Amygdala (tissue), 56 donors: Measurements from ENCODE around the gene SLC35G4.
A peak's percentile ranks its signal among the peaks of the same experiment; 100 is the strongest.
"Not testable (repeated sequence)": the region's sequence is repeated elsewhere in the genome, so short reads cannot be mapped to it uniquely, and the experiment has no call there.

ENCODE experiments used
- DNase-seq, 56 donors: peaks; one replicate each; lab custom pipeline; 2025; lab: John Stamatoyannopoulos, UW

SLC35G4 gene

GRCh38 chr18:11613073-11613472, 3.7 kb downstream of the SLC35G4 start:
- DNase-seq: not testable (repeated sequence)

- DNase-seq: not testable (repeated sequence)
These were observed 4.2 kb downstream of the SLC35G4 start for GRCh38 chr18:11613611-11614010.

GRCh38 chr18:11614042-11614441, 4.6 kb downstream of the SLC35G4 start:
- not testable (repeated sequence) for DNase-seq

- not testable (repeated sequence) for DNase-seq
These were observed 5.6 kb downstream of the SLC35G4 start for GRCh38 chr18:11614981-11615380.

- DNase-seq: not testable (repeated sequence)
These were observed 37.9 kb downstream of the SLC35G4 start for GRCh38 chr18:11647310-11647709.

GRCh38 chr18:11647804-11648203, 38.4 kb downstream of the SLC35G4 start:
- not testable (repeated sequence) for DNase-seq

- DNase-seq: no peak
These were observed 40.4 kb downstream of the SLC35G4 start for GRCh38 chr18:11649839-11650238.

- no peak for DNase-seq
These were observed 42.5 kb downstream of the SLC35G4 start for GRCh38 chr18:11651899-11652298.

GRCh38 chr18:11653521-11653920, 44.1 kb downstream of the SLC35G4 start:
- DNase-seq: no peak

- peak in 34 of 56 donors; percentile 6 to 68 (median 22) for DNase-seq
These were observed 45.6 kb downstream of the SLC35G4 start for GRCh38 chr18:11654736-11655605.

- DNase-seq: no peak
These were observed 46.2 kb downstream of the SLC35G4 start for GRCh38 chr18:11655606-11655932.

GRCh38 chr18:11657152-11657551, 47.8 kb downstream of the SLC35G4 start:
- no peak for DNase-seq

GRCh38 chr18:11657554-11657953, 48.2 kb downstream of the SLC35G4 start:
- DNase-seq: no peak

- DNase-seq: no peak
These were observed 48.6 kb downstream of the SLC35G4 start for GRCh38 chr18:11658019-11658418.

- DNase-seq: no peak
These were observed 49.6 kb downstream of the SLC35G4 start for GRCh38 chr18:11658989-11659388.
